ENCODE data around the gene NELL2.

Gene NELL2

GRCh38 chr12:44558340-44559100 is 317.6 kb downstream of the NELL2 start:
- no peak for TF ChIP-seq TEAD4 (IDR thresholded peaks at IDR 0.05)
- TF ChIP-seq NFIC (IDR thresholded peaks at IDR 0.05), result no peak
- no peak for TF ChIP-seq TCF12 (IDR thresholded peaks at IDR 0.05; ENCODE audit: low read depth)
- no peak for TF ChIP-seq USF1 (IDR thresholded peaks at IDR 0.05)
- TF ChIP-seq CEBPB (IDR thresholded peaks at IDR 0.05), result no peak
- no peak for TF ChIP-seq MAX (IDR thresholded peaks at IDR 0.05)
- TF ChIP-seq FOXM1 (IDR thresholded peaks at IDR 0.05; ENCODE audit: borderline replicate concordance, low read depth), result no peak

GRCh38 chr12:44555454-44555853 is 320.7 kb downstream of the NELL2 start:
- TF ChIP-seq TCF12 (IDR thresholded peaks at IDR 0.05; ENCODE audit: low read depth), result no peak
- no peak for TF ChIP-seq YY1 (IDR thresholded peaks at IDR 0.05; ENCODE audit: low read depth)

- TF ChIP-seq EP300 (IDR thresholded peaks at IDR 0.05; ENCODE audit: borderline replicate concordance), result no peak
- no peak for TF ChIP-seq RAD21 (IDR thresholded peaks at IDR 0.05; ENCODE audit: low read depth)
- TF ChIP-seq MAX (IDR thresholded peaks at IDR 0.05), result no peak
- TF ChIP-seq USF1 (IDR thresholded peaks at IDR 0.05), result no peak
- no peak for TF ChIP-seq TCF12 (IDR thresholded peaks at IDR 0.05; ENCODE audit: low read depth)
- no peak for TF ChIP-seq NFIC (IDR thresholded peaks at IDR 0.05)
- no peak for TF ChIP-seq TEAD4 (IDR thresholded peaks at IDR 0.05)
- no peak for TF ChIP-seq YY1 (IDR thresholded peaks at IDR 0.05; ENCODE audit: low read depth)
- TF ChIP-seq CREB1 (IDR thresholded peaks at IDR 0.05; ENCODE audit: low read depth), result no peak
- TF ChIP-seq CEBPB (IDR thresholded peaks at IDR 0.05), result no peak
- TF ChIP-seq EGR1 (IDR thresholded peaks at IDR 0.05), result no peak
- TF ChIP-seq REST (IDR thresholded peaks at IDR 0.05; ENCODE audit: low read depth), result no peak
- TF ChIP-seq FOXM1 (IDR thresholded peaks at IDR 0.05; ENCODE audit: borderline replicate concordance, low read depth), result no peak
- TF ChIP-seq TAF1 (IDR thresholded peaks at IDR 0.05; ENCODE audit: low read depth), result no peak
- TF ChIP-seq ZBTB7A (IDR thresholded peaks at IDR 0.05; ENCODE audit: low read depth), result no peak
Measured at GRCh38 chr12:44551631-44552030, 324.5 kb downstream of the NELL2 start.

GRCh38 chr12:44550377-44550776 is 325.7 kb downstream of the NELL2 start:
- no peak for TF ChIP-seq EP300 (IDR thresholded peaks at IDR 0.05; ENCODE audit: borderline replicate concordance)
- TF ChIP-seq TAF1 (IDR thresholded peaks at IDR 0.05; ENCODE audit: low read depth), result no peak
- no peak for TF ChIP-seq TCF12 (IDR thresholded peaks at IDR 0.05; ENCODE audit: low read depth)
- no peak for TF ChIP-seq ZBTB7A (IDR thresholded peaks at IDR 0.05; ENCODE audit: low read depth)
- TF ChIP-seq CREB1 (IDR thresholded peaks at IDR 0.05; ENCODE audit: low read depth), result no peak
- TF ChIP-seq NFIC (IDR thresholded peaks at IDR 0.05), result no peak
- TF ChIP-seq USF1 (IDR thresholded peaks at IDR 0.05), result no peak

GRCh38 chr12:44546060-44546459 is 330.1 kb downstream of the NELL2 start:
- TF ChIP-seq TEAD4 (IDR thresholded peaks at IDR 0.05) (no peak), CEBPB (IDR thresholded peaks at IDR 0.05) (no peak), RAD21 (IDR thresholded peaks at IDR 0.05; ENCODE audit: low read depth) (no peak), CREB1 (IDR thresholded peaks at IDR 0.05; ENCODE audit: low read depth) (no peak), MAX (IDR thresholded peaks at IDR 0.05) (no peak), NFIC (IDR thresholded peaks at IDR 0.05) (no peak)

GRCh38 chr12:44544018-44544417 is 332.1 kb downstream of the NELL2 start:
- TF ChIP-seq FOXM1 (IDR thresholded peaks at IDR 0.05; ENCODE audit: borderline replicate concordance, low read depth), result no peak
- TF ChIP-seq CEBPB (IDR thresholded peaks at IDR 0.05), result no peak
- no peak for TF ChIP-seq RAD21 (IDR thresholded peaks at IDR 0.05; ENCODE audit: low read depth)
- no peak for TF ChIP-seq EGR1 (IDR thresholded peaks at IDR 0.05)
- no peak for TF ChIP-seq TEAD4 (IDR thresholded peaks at IDR 0.05)
- no peak for TF ChIP-seq YY1 (IDR thresholded peaks at IDR 0.05; ENCODE audit: low read depth)
- no peak for TF ChIP-seq CREB1 (IDR thresholded peaks at IDR 0.05; ENCODE audit: low read depth)
- no peak for TF ChIP-seq EP300 (IDR thresholded peaks at IDR 0.05; ENCODE audit: borderline replicate concordance)
- no peak for TF ChIP-seq USF1 (IDR thresholded peaks at IDR 0.05)
- no peak for TF ChIP-seq TCF12 (IDR thresholded peaks at IDR 0.05; ENCODE audit: low read depth)
- no peak for TF ChIP-seq REST (IDR thresholded peaks at IDR 0.05; ENCODE audit: low read depth)
- TF ChIP-seq ZBTB7A (IDR thresholded peaks at IDR 0.05; ENCODE audit: low read depth), result no peak
- TF ChIP-seq NFIC (IDR thresholded peaks at IDR 0.05), result no peak
- no peak for TF ChIP-seq MAX (IDR thresholded peaks at IDR 0.05)
- no peak for TF ChIP-seq TAF1 (IDR thresholded peaks at IDR 0.05; ENCODE audit: low read depth)

Data from Ishikawa (cell line).